GM23338 (cell line): ENCODE data around the gene CLCF1. TPM values are rescaled to one million over a fixed set of nuclear protein-coding genes. Genes with fewer than 3 reads are reported as not detected.

Experiments
- ATAC-seq: fragments of 200-7000 bp; cut with Tn5 transposase; 3 replicates; pipeline ENCODE4 v1.9.1; 2020
- DNase-seq: peaks from one replicate; pipeline ENCODE4 v3.0.0-alpha.2; 2015; ENCODE audit warnings: low spot score
- H2AFZ ChIP-seq: fragments of 200-600 bp; sonication (generic); 2 replicates; pipeline ENCODE4 v1.8.0; 2016; ENCODE audit warnings: antibody characterized with exemption, mild to moderate bottlenecking, moderate library complexity
- H3F3A ChIP-seq: fragments of 200-600 bp; sonication (generic); replicated peaks from 2 replicates; pipeline ENCODE4 v1.8.0; 2017; ENCODE audit warnings: antibody characterized with exemption, mixed run types, low read depth
- H3K27ac ChIP-seq: fragments of 200-600 bp; sonication (generic); 2 replicates; pipeline ENCODE4 v1.6.1; 2016; ENCODE audit warnings: low read depth
- H3K27me3 ChIP-seq: fragments of 200-600 bp; sonication (generic); 2 replicates; pipeline ENCODE4 v1.8.0; 2016; ENCODE audit warnings: mild to moderate bottlenecking, mixed run types, moderate library complexity; ENCODE audit not compliant: insufficient read depth
- H3K36me3 ChIP-seq: fragments of 200-600 bp; sonication (generic); 2 replicates; pipeline ENCODE4 v1.8.0; 2016; ENCODE audit warnings: mild to moderate bottlenecking; ENCODE audit not compliant: insufficient read depth
- H3K4me1 ChIP-seq: fragments of 200-600 bp; sonication (generic); 2 replicates; pipeline ENCODE4 v1.8.0; 2016; ENCODE audit warnings: mild to moderate bottlenecking, moderate library complexity; ENCODE audit not compliant: insufficient read depth
- H3K4me2 ChIP-seq: fragments of 200-600 bp; sonication (generic); 2 replicates; pipeline ENCODE4 v1.7.1; 2017; ENCODE audit warnings: mixed run types
- H3K4me3 ChIP-seq: fragments of 200-600 bp; sonication (generic); 2 replicates; pipeline ENCODE4 v1.6.1; 2016; ENCODE audit warnings: mixed run types
- H3K79me2 ChIP-seq: fragments of 200-600 bp; sonication (generic); replicated peaks from 2 replicates; pipeline ENCODE4 v1.8.0; 2017; ENCODE audit warnings: mild to moderate bottlenecking; ENCODE audit not compliant: insufficient read depth
- H3K9me2 ChIP-seq: fragments of 200-600 bp; sonication (generic); 2 replicates; pipeline ENCODE4 v1.8.0; 2017; ENCODE audit not compliant: insufficient read depth
- H4K20me1 ChIP-seq: fragments of 200-600 bp; sonication (generic); replicated peaks from 2 replicates; pipeline ENCODE4 v1.8.0; 2017; ENCODE audit warnings: mild to moderate bottlenecking; ENCODE audit not compliant: insufficient read depth
- H3K27ac Mint-ChIP-seq: 2 replicates; pipeline ENCODE4 v1.8.0; 2020; ENCODE audit warnings: inconsistent platforms, mild to moderate bottlenecking, moderate library complexity, mixed read lengths
- H3K27me3 Mint-ChIP-seq: 3 replicates; pipeline ENCODE4 v1.8.0; 2022; ENCODE audit warnings: low read depth, mild to moderate bottlenecking, moderate library complexity, mixed read lengths, inconsistent platforms; ENCODE audit not compliant: insufficient read depth, poor library complexity
- H3K36me3 Mint-ChIP-seq: 3 replicates; pipeline ENCODE4 v1.8.0; 2021; ENCODE audit warnings: low read depth, mild to moderate bottlenecking, inconsistent platforms, moderate library complexity, mixed read lengths
- H3K4me1 Mint-ChIP-seq: 3 replicates; pipeline ENCODE4 v1.8.0; 2020; ENCODE audit warnings: mild to moderate bottlenecking, inconsistent platforms, mixed read lengths
- H3K4me3 Mint-ChIP-seq: 3 replicates; pipeline ENCODE4 v1.8.0; 2021; ENCODE audit warnings: moderate library complexity, mild to moderate bottlenecking, inconsistent platforms, mixed read lengths
- H3K9me3 Mint-ChIP-seq: 3 replicates; pipeline ENCODE4 v1.8.0; 2020; ENCODE audit warnings: moderate library complexity, mild to moderate bottlenecking, inconsistent platforms, mixed read lengths
- CREB1 ChIP-seq: fragments of 250-450 bp; sonication (Bioruptor Pico); IDR thresholded peaks from 2 replicates; pipeline ENCODE4 v1.5.0; 2020; ENCODE audit warnings: low read depth, mild to moderate bottlenecking, moderate library complexity
- CTCF ChIP-seq, 2 experiments: fragments of 200-600 bp in 1 of 2; sonication (generic) in 1 of 2; conservative IDR thresholded peaks; 2 replicates each; pipeline versions ENCODE4 v1.5.1 to v1.6.1; 2016 to 2017; ENCODE audit warnings: antibody characterized with exemption in 2 of 2, low read depth in 2 of 2, mild to moderate bottlenecking in 2 of 2, moderate library complexity in 1 of 2
- ETS1 ChIP-seq: IDR thresholded peaks from 2 replicates; pipeline ENCODE4 v1.6.1; 2016; ENCODE audit warnings: antibody characterized with exemption
- EZH2 ChIP-seq: fragments of 200-600 bp; sonication (generic); IDR thresholded peaks from one replicate; pipeline ENCODE4 v1.8.0; 2017; ENCODE audit warnings: antibody characterized with exemption, mild to moderate bottlenecking, low read depth; ENCODE audit not compliant: unreplicated experiment
- EZH2phosphoT487 ChIP-seq: fragments of 200-600 bp; sonication (generic); IDR thresholded peaks from one replicate; pipeline ENCODE4 v1.8.1; 2018; ENCODE audit warnings: antibody characterized with exemption; ENCODE audit not compliant: unreplicated experiment
- JUNB ChIP-seq: IDR thresholded peaks from one replicate; pipeline ENCODE4 v1.6.1; 2016; ENCODE audit warnings: antibody characterized with exemption; ENCODE audit not compliant: unreplicated experiment
- NANOG ChIP-seq: IDR thresholded peaks from 2 replicates; pipeline ENCODE4 v1.6.1; 2016; ENCODE audit warnings: antibody characterized with exemption, borderline replicate concordance
- POLR2AphosphoS5 ChIP-seq: IDR thresholded peaks from 2 replicates; pipeline ENCODE4 v1.6.1; 2016; ENCODE audit warnings: antibody characterized with exemption, low read depth
- REST ChIP-seq: IDR thresholded peaks from one replicate; pipeline ENCODE4 v1.6.1; 2018; ENCODE audit warnings: antibody characterized with exemption; ENCODE audit not compliant: unreplicated experiment
- STAT1 ChIP-seq: IDR thresholded peaks from one replicate; pipeline ENCODE4 v1.6.1; 2016; ENCODE audit warnings: antibody characterized with exemption; ENCODE audit not compliant: unreplicated experiment
- ZNF114 ChIP-seq: fragments of 250-450 bp; sonication (Bioruptor Pico); IDR thresholded peaks from 2 replicates; pipeline ENCODE4 v1.5.0; 2020; ENCODE audit warnings: mild to moderate bottlenecking, moderate library complexity
- ZNF331 ChIP-seq: fragments of 250-450 bp; sonication (Bioruptor Pico); IDR thresholded peaks from 2 replicates; pipeline ENCODE4 v1.5.0; 2020; ENCODE audit warnings: low read depth, mild to moderate bottlenecking, moderate library complexity
- polyA plus RNA-seq: library from polyadenylated mRNA; unstranded; fragments of >200 nt; fragmentation: Nextera tagmentation; extraction: Ambion mirVana; gene quantifications from 2 replicates; pipeline ENCODE4 v1.2.1, GENCODE V29; 2016
- total RNA-seq: library from RNA; depleted of rRNA; stranded (reverse); fragments of >200 nt; shearing (Covaris generic); gene quantifications from 2 replicates; pipeline ENCODE4 v1.2.3, GENCODE V29; 2014

The CLCF1 gene
- total and polyA plus RNA-seq, 2 experiments from 2014 or later = 0.32 TPM; not detected in 1

GRCh38 chr11:67345247-67345919 lies 28.0 kb downstream of the CLCF1 start:
- H3K27ac Mint-ChIP-seq = no peak overlapping the region
- no peaks in the 10 kb centered on the region for H3K27me3 ChIP-seq
- no peak overlapping the region for H3K4me2 ChIP-seq
- no peaks in the 10 kb centered on the region for H3K36me3 Mint-ChIP-seq
- DNase-seq (no peak), ATAC-seq (peak; percentile 43)
- peaks cover 12% of the 10 kb centered on the region; the same call in 1 of the 3 replicates for H3K4me1 Mint-ChIP-seq
- H3K4me3 Mint-ChIP-seq = no peak overlapping the region
- no peaks in the 10 kb centered on the region for H3F3A ChIP-seq
- no peak overlapping the region for H3K27ac ChIP-seq
- no peaks in the 10 kb centered on the region for H3K9me2 ChIP-seq
- no peak for TF ChIP-seq NANOG
- no peak for TF ChIP-seq ZNF114 (CRISPR knock-in tag)
- no peak for TF ChIP-seq ETS1
- no peak for TF ChIP-seq POLR2AphosphoS5
- no peak for TF ChIP-seq CTCF (conservative IDR thresholded peaks at IDR 0.05; ENCODE audit: low read depth in 2 of 2)
- H2AFZ ChIP-seq = no peak overlapping the region
- no peaks in the 10 kb centered on the region for H3K27me3 Mint-ChIP-seq
- no peaks in the 10 kb centered on the region; the same call in 1 of the 2 replicates for H3K4me1 ChIP-seq
- no peaks in the 10 kb centered on the region; the same call in 1 of the 2 replicates for H4K20me1 ChIP-seq
- H3K4me3 ChIP-seq = no peak overlapping the region
- no peaks in the 10 kb centered on the region for H3K36me3 ChIP-seq
- peaks cover 9% of the 10 kb centered on the region; the same call in 1 of the 3 replicates for H3K9me3 Mint-ChIP-seq
- no peaks in the 10 kb centered on the region for H3K79me2 ChIP-seq

- Histone ChIP-seq H4K20me1 (no peaks in the 10 kb centered on the region; the same call in 1 of the 2 replicates), H3K27me3 (no peaks in the 10 kb centered on the region), H3K9me2 (no peaks in the 10 kb centered on the region), H3K27ac (no peak overlapping the region), H3K36me3 (no peaks in the 10 kb centered on the region), H3K4me2 (no peak overlapping the region), H2AFZ (no peak overlapping the region), H3K79me2 (no peaks in the 10 kb centered on the region), H3K4me1 (no peaks in the 10 kb centered on the region; the same call in 1 of the 2 replicates), H3K4me3 (no peak overlapping the region), H3F3A (no peaks in the 10 kb centered on the region)
- H3K27ac Mint-ChIP-seq = no peak overlapping the region
- peaks cover 7% of the 10 kb centered on the region; the same call in 1 of the 3 replicates for H3K4me1 Mint-ChIP-seq
- no peak overlapping the region for H3K4me3 Mint-ChIP-seq
- no peak for DNase-seq
- no peaks in the 10 kb centered on the region for H3K27me3 Mint-ChIP-seq
- H3K9me3 Mint-ChIP-seq = peaks cover 9% of the 10 kb centered on the region; the same call in 1 of the 3 replicates
- no peak for ATAC-seq
- no peaks in the 10 kb centered on the region for H3K36me3 Mint-ChIP-seq
- TF ChIP-seq ETS1 (no peak), REST (no peak), EZH2 (no peak), ZNF114 (CRISPR knock-in tag) (no peak), POLR2AphosphoS5 (no peak), STAT1 (no peak), EZH2phosphoT487 (no peak), CREB1 (no peak), ZNF331 (no peak), NANOG (no peak), JUNB (no peak)
Observed at GRCh38 chr11:67344264-67344663, 29.1 kb downstream of the CLCF1 start.
